Transverse colon (tissue), 4 donors: ENCODE results near the gene SLC35F4. TPM values are rescaled to one million over a fixed set of nuclear protein-coding genes. Genes with fewer than 3 reads are reported as not detected.

ENCODE experiments used
- DNase-seq: peaks from one replicate; pipeline ENCODE4 v3.0.0-alpha.2; 2019
- H3K27ac ChIP-seq, 4 donors: fragments of 200-600 bp; sonication (generic); 2 replicates each; pipeline ENCODE4 v1.5.1; 2016 to 2018; ENCODE audit warnings: inconsistent platforms in 4 of 4
- H3K27me3 ChIP-seq: fragments of 200-600 bp; sonication (generic); 2 replicates; pipeline ENCODE4 v1.5.1; 2017; ENCODE audit warnings: inconsistent platforms
- H3K36me3 ChIP-seq, 4 donors: fragments of 200-600 bp; sonication (generic); 2 replicates each; pipeline ENCODE4 v1.5.1; 2017 to 2019; ENCODE audit warnings: inconsistent platforms in 4 of 4
- H3K4me1 ChIP-seq, 4 donors: fragments of 200-600 bp; sonication (generic); 2 replicates each; pipeline ENCODE4 v1.5.1; 2017 to 2020; ENCODE audit warnings: inconsistent platforms in 4 of 4
- H3K4me3 ChIP-seq, 4 donors: fragments of 200-600 bp; sonication (generic); 1 replicate in 1 of 4; 2 replicates in 3 of 4; pipeline versions ENCODE4 v1.5.1 to v1.6.1; 2017 to 2019; ENCODE audit warnings: inconsistent platforms in 4 of 4
- H3K9me3 ChIP-seq, 2 donors: fragments of 200-600 bp; sonication (generic); 2 replicates each; pipeline ENCODE4 v1.5.1; 2017 to 2019; ENCODE audit warnings: inconsistent platforms in 2 of 2
- CTCF ChIP-seq, 5 experiments: fragments of 200-600 bp in 3 of 5; fragments of 450-650 bp in 2 of 5; sonication (generic) in 3 of 5; IDR thresholded peaks; 1 replicate in 2 of 5; 2 replicates in 3 of 5; pipeline ENCODE4 v1.5.1; 2016 to 2017; ENCODE audit warnings: antibody characterized with exemption in 5 of 5, inconsistent platforms in 3 of 5, mild to moderate bottlenecking in 2 of 5, moderate library complexity in 1 of 5
- EP300 ChIP-seq: sonication (generic); formaldehyde crosslinking; IDR thresholded peaks from one replicate; pipeline ENCODE4 v1.6.1; 2017; ENCODE audit warnings: antibody characterized with exemption, low read depth
- POLR2A ChIP-seq: fragments of 450-650 bp; IDR thresholded peaks from one replicate; pipeline ENCODE4 v1.6.1; 2016; ENCODE audit warnings: antibody characterized with exemption, mild to moderate bottlenecking, moderate library complexity
- POLR2AphosphoS5 ChIP-seq, 3 donors: sonication (generic); formaldehyde crosslinking; IDR thresholded peaks; one replicate each; pipeline ENCODE4 v1.6.1; 2016; ENCODE audit warnings: antibody characterized with exemption in 3 of 3
- whole genome bisulfite sequencing, 2 donors: methylation state at CpG; one replicate each; pipeline ENCODE4 v1.1.5; 2018; ENCODE audit warnings: low coverage in 1 of 2; 5-methylcytosine and 5-hydroxymethylcytosine counted together
- in situ Hi-C, 4 donors: fragments of 200-750 bp; cut with MboI; loops; one replicate each; pipeline versions ENCODE4 v1.15.0 to v1.15.1; 2017; ENCODE audit warnings: low sequenced_read_pairs in 3 of 4, low pct_ligation_motif_present in 1 of 4, low pct_unique_long_range_greater_than_20kb in 1 of 4
- intact Hi-C: fragments of 100-400 bp; cut with DNase I; formaldehyde crosslinking; loops from one replicate; pipeline ENCODE4 v1.15.1; 2023; ENCODE audit warnings: low total_unique reads
- total RNA-seq, 4 donors: library from RNA; depleted of rRNA; stranded (reverse); fragments of >200 nt; gene quantifications; one replicate each; pipeline ENCODE4 v1.1.0, GENCODE V29; 2016

The SLC35F4 gene
- total RNA-seq, 4 donors from 2014 or later = not detected

DNA sequence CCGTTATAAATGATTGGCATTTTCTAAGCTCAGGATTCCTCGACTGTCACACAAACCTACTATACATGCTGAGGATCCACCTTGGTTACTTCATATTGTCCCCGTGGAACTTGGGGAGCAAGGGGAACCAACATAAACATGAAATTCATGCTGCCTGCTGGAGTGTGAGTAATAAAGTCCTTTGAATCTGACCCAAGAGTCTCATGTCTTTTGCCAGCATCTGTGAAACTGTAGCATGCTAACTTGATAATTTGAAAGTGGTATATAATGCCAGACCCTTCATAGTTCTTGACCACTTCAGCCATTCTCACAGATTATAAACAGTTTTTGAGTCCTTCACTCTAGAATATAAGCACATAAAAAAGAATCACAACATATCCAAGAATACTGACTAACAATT lies 17.1 kb downstream of the SLC35F4 start:
- intact Hi-C loops (no loop called here), in situ Hi-C loops (no loop called here)
- Histone ChIP-seq H3K9me3 (no peaks in the 10 kb centered on the region), H3K4me3 (no peak overlapping the region), H3K36me3 (no peaks in the 10 kb centered on the region), H3K27me3 (no peaks in the 10 kb centered on the region), H3K4me1 (no peaks in the 10 kb centered on the region), H3K27ac (no peak overlapping the region)
- DNase-seq = no peak
- 60 to 69% methylated on average over 1 to 3 of the region's 3 CpGs for WGBS, 2 donors
- no peak for TF ChIP-seq POLR2AphosphoS5 (IDR thresholded peaks at IDR 0.05)
- TF ChIP-seq EP300 = no peak
- TF ChIP-seq POLR2A = no peak
- no peak for TF ChIP-seq CTCF (IDR thresholded peaks at IDR 0.05)

DNA sequence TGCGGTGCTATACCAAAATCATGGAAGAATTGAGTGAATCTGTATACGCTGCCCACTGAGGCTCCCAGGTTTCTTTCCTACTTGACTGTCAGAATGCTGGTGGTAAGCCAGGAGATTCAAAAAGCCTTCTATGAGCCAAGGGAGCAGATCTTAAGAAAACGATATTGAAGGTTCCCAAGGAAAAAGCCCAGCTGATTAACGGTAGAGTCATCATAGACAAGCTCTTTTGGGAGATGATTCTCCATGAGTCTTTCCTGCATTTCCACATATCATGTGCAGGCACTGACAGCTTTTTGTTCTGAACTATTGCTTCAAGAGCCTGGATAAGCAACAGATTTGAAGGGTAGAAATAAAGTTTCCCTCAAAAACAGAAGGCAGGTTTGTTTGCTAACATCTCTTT lies 17.5 kb downstream of the SLC35F4 start:
- WGBS, 2 donors = 84 to 85% methylated on average over 4 of the region's 4 CpGs
- no peaks in the 10 kb centered on the region for H3K4me1 ChIP-seq
- H3K9me3 ChIP-seq = no peaks in the 10 kb centered on the region
- TF ChIP-seq POLR2A (no peak), CTCF (IDR thresholded peaks at IDR 0.05) (no peak), EP300 (no peak), POLR2AphosphoS5 (IDR thresholded peaks at IDR 0.05) (no peak)
- H3K4me3 ChIP-seq = no peak overlapping the region
- DNase-seq = no peak
- no peak overlapping the region for H3K27ac ChIP-seq
- H3K36me3 ChIP-seq = no peaks in the 10 kb centered on the region
- in situ Hi-C loops = no loop called here
- intact Hi-C loops = no loop called here
- no peaks in the 10 kb centered on the region for H3K27me3 ChIP-seq

- Histone ChIP-seq H3K36me3 (no peaks in the 10 kb centered on the region), H3K4me1 (no peaks in the 10 kb centered on the region), H3K9me3 (no peaks in the 10 kb centered on the region), H3K4me3 (no peak overlapping the region), H3K27ac (no peak overlapping the region), H3K27me3 (no peaks in the 10 kb centered on the region)
- intact Hi-C loops (no loop called here), in situ Hi-C loops (no loop called here)
- DNase-seq = no peak
- TF ChIP-seq CTCF (IDR thresholded peaks at IDR 0.05) (no peak), POLR2AphosphoS5 (IDR thresholded peaks at IDR 0.05) (no peak), EP300 (no peak), POLR2A (no peak)
- 44 to 49% methylated on average over 2 of the region's 2 CpGs for WGBS, 2 donors
Measured at GRCh38 chr14:57847706-57848105, 18.2 kb downstream of the SLC35F4 start.

- intact Hi-C loops = no loop called here
- TF ChIP-seq POLR2AphosphoS5 (IDR thresholded peaks at IDR 0.05) (no peak), CTCF (IDR thresholded peaks at IDR 0.05) (no peak), POLR2A (no peak), EP300 (no peak)
- H3K27ac ChIP-seq = no peak overlapping the region
- no peaks in the 10 kb centered on the region for H3K36me3 ChIP-seq
- no peaks in the 10 kb centered on the region for H3K9me3 ChIP-seq
- no peak for DNase-seq
- no peaks in the 10 kb centered on the region for H3K27me3 ChIP-seq
- in situ Hi-C loops = no loop called here
- H3K4me1 ChIP-seq = no peaks in the 10 kb centered on the region
- H3K4me3 ChIP-seq = no peak overlapping the region
Measured at GRCh38 chr14:57847096-57847495, 18.8 kb downstream of the SLC35F4 start.
